Suprapubic skin (tissue), 4 donors: ENCODE results near the gene DDC.

Experiments
- CTCF ChIP-seq, 2 donors: fragments of 200-600 bp in 1 of 2; fragments of 450-650 bp in 1 of 2; sonication (generic) in 1 of 2; IDR thresholded peaks; one replicate each; pipeline ENCODE4 v1.5.1; 2016 to 2019; ENCODE audit warnings: antibody characterized with exemption in 2 of 2, mild to moderate bottlenecking in 1 of 2, moderate library complexity in 1 of 2
- POLR2A ChIP-seq, 2 donors: fragments of 450-650 bp; IDR thresholded peaks; one replicate each; pipeline ENCODE4 v1.6.1; 2017; ENCODE audit warnings: antibody characterized with exemption in 2 of 2, mild to moderate bottlenecking in 2 of 2, moderate library complexity in 2 of 2
- POLR2AphosphoS5 ChIP-seq, 3 donors: sonication (generic); formaldehyde crosslinking; IDR thresholded peaks; one replicate each; pipeline ENCODE4 v1.6.1; 2017; ENCODE audit warnings: antibody characterized with exemption in 3 of 3

- TF ChIP-seq CTCF (IDR thresholded peaks at IDR 0.05) (no peak), POLR2AphosphoS5 (IDR thresholded peaks at IDR 0.05) (no peak), POLR2A (IDR thresholded peaks at IDR 0.05) (no peak)
These were observed 24.2 kb downstream of the DDC start for GRCh38 chr7:50540785-50541579.
